A673 (cell line): ENCODE measurements around the gene FAM118B. TPM values are rescaled to one million over a fixed set of nuclear protein-coding genes. Genes with fewer than 3 reads are reported as not detected.

ENCODE experiments used
- BruUV-seq: library from RNA; stranded (reverse); fragments of 400-500 nt; replicated peaks from 2 replicates; lab custom pipeline; 2021; lab: Mats Ljungman, UMichigan
- CTCF ChIA-PET: fragments of 300-600 bp; sonication (Branson Sonifier 250); formaldehyde crosslinking; loops from one replicate; lab custom pipeline; 2022; ENCODE audit warnings: antibody characterized with exemption; lab: Charles Lee
- POLR2A ChIA-PET: fragments of 300-600 bp; sonication (Branson Sonifier 250); formaldehyde crosslinking; loops from one replicate; lab custom pipeline; 2022; ENCODE audit warnings: antibody characterized with exemption; ENCODE audit not compliant: low non-redundant PET; lab: Charles Lee
- DNase-seq: peaks from one replicate; pipeline ENCODE4 v3.0.0-alpha.2; 2015; ENCODE audit warnings: low spot score
- H3K27ac ChIP-seq: fragments of 200-600 bp; sonication (generic); 2 replicates; pipeline ENCODE4 v1.5.1; 2016; ENCODE audit warnings: mixed run types, low read depth, mild to moderate bottlenecking, mixed read lengths, antibody characterized with exemption, low read length; ENCODE audit not compliant: poor library complexity, severe bottlenecking
- H3K27me3 ChIP-seq: fragments of 200-600 bp; sonication (generic); replicated peaks from 2 replicates; pipeline ENCODE4 v1.6.1; 2017; ENCODE audit warnings: mixed run types, low read depth, mild to moderate bottlenecking, mixed read lengths, antibody characterized with exemption, low read length; ENCODE audit not compliant: insufficient read depth, poor library complexity
- H3K36me3 ChIP-seq: fragments of 200-600 bp; sonication (generic); 2 replicates; pipeline ENCODE4 v1.6.1; 2016; ENCODE audit warnings: mixed run types, mild to moderate bottlenecking, mixed read lengths, antibody characterized with exemption, low read length; ENCODE audit not compliant: insufficient read depth, poor library complexity, severe bottlenecking
- H3K4me1 ChIP-seq: fragments of 200-600 bp; sonication (generic); 2 replicates; pipeline ENCODE4 v1.6.1; 2017; ENCODE audit warnings: mixed run types, mild to moderate bottlenecking, mixed read lengths, antibody characterized with exemption, low read length; ENCODE audit not compliant: insufficient read depth, poor library complexity, severe bottlenecking
- H3K4me3 ChIP-seq: fragments of 200-600 bp; sonication (generic); 2 replicates; pipeline ENCODE4 v1.5.1; 2016; ENCODE audit warnings: low read depth, mixed run types, mild to moderate bottlenecking, mixed read lengths, low read length; ENCODE audit not compliant: poor library complexity, severe bottlenecking
- H3K9me3 ChIP-seq: fragments of 200-600 bp; sonication (generic); 2 replicates; pipeline ENCODE4 v1.6.1; 2016; ENCODE audit warnings: mixed run types, low read depth, mild to moderate bottlenecking, mixed read lengths, antibody characterized with exemption, low read length; ENCODE audit not compliant: poor library complexity, severe bottlenecking
- EZH2 ChIP-seq: fragments of 200-600 bp; sonication (generic); IDR thresholded peaks from 2 replicates; pipeline ENCODE4 v1.6.1; 2017; ENCODE audit warnings: borderline replicate concordance, low read depth, mild to moderate bottlenecking, mixed read lengths, antibody characterized with exemption, low read length; ENCODE audit not compliant: poor library complexity, severe bottlenecking
- intact Hi-C: fragments of 100-400 bp; cut with micrococcal nuclease; formaldehyde crosslinking; loops from one replicate; pipeline ENCODE4 v1.10.0; 2022; ENCODE audit not compliant: unreplicated experiment
- total RNA-seq: library from RNA; stranded (reverse); gene quantifications from 2 replicates; pipeline ENCODE4 v1.2.3, GENCODE V29; 2021
- TF ChIP-seq, protein P1 (sequence below): fragments of 300-800, 200-600 bp; sonication (generic); conservative IDR thresholded peaks from 2 replicates; pipeline ENCODE4 v1.5.1; 2017; ENCODE audit warnings: low read depth, mild to moderate bottlenecking, antibody characterized with exemption, low read length, moderate library complexity, mixed read lengths

Gene FAM118B
- total RNA-seq, 1 experiment from 2014 or later: 34.8 TPM

DNA sequence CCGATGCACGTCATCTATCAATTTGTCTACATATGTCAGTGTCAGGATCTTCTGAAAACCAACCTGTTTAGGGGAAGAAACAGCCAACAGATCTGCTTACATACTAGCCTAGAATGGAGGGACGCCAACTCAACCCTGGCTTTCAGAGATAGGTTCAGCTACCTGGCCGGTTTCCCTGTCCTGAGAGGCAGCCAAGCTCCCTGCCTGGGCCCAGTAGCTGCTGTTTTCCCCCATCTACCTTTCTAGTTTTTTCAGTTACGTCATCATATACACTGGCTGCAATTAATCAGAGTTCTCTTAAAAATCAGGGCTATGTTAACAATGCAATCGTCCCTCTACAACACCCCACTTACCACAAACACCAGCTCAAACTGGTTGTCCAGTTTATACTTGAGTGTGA, 56.1 kb downstream of the FAM118B start:
- Histone ChIP-seq H3K36me3 (peaks cover 50% of the 10 kb centered on the region), H3K4me3 (peak overlapping the region; percentile 67), H3K27ac (peak overlapping the region; percentile 82), H3K27me3 (no peaks in the 10 kb centered on the region), H3K4me1 (peaks cover 11% of the 10 kb centered on the region), H3K9me3 (no peaks in the 10 kb centered on the region)
- DNase-seq: no peak
- no TSS peak for BruUV-seq
- no peak for TF ChIP-seq EZH2
- TF ChIP-seq, protein P1, sequence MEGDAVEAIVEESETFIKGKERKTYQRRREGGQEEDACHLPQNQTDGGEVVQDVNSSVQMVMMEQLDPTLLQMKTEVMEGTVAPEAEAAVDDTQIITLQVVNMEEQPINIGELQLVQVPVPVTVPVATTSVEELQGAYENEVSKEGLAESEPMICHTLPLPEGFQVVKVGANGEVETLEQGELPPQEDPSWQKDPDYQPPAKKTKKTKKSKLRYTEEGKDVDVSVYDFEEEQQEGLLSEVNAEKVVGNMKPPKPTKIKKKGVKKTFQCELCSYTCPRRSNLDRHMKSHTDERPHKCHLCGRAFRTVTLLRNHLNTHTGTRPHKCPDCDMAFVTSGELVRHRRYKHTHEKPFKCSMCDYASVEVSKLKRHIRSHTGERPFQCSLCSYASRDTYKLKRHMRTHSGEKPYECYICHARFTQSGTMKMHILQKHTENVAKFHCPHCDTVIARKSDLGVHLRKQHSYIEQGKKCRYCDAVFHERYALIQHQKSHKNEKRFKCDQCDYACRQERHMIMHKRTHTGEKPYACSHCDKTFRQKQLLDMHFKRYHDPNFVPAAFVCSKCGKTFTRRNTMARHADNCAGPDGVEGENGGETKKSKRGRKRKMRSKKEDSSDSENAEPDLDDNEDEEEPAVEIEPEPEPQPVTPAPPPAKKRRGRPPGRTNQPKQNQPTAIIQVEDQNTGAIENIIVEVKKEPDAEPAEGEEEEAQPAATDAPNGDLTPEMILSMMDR: no peak
- intact Hi-C loops: no loop called here
- CTCF ChIA-PET: no interaction called here
- POLR2A ChIA-PET: no interaction called here

DNA sequence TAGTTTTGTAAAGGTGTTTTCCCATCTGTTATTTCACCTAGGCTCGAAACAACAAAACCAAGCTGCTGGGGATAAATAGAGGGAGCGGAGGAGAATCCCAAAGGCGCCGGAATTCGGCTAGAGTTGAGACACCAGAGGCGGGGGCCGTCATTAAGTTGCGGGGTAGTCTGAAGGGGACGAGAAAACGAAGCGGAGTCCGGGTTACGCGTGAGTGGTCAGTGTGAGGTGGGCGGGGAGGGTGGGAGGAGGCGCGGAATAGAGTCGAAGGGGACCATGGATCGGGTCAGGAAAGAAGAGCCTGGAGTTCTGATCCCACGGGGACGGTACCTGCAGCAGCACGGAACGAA, 56.8 kb downstream of the FAM118B start:
- ChIA-PET POLR2A (interaction anchor here (0.5 to 0.6 kb wide), 2 partner anchors 145 to 662 kb away, joined by 5 to 15 read pairs; no protein-coding TSS in a partner anchor), CTCF (no interaction called here)
- intact Hi-C loops: no loop called here
- peak overlapping the region; percentile 82 for H3K27ac ChIP-seq
- TF ChIP-seq EZH2: no peak
- TF ChIP-seq, protein P1: no peak
- H3K4me1 ChIP-seq: peaks cover 11% of the 10 kb centered on the region
- H3K4me3 ChIP-seq: peak overlapping the region; percentile 67
- no TSS peak for BruUV-seq
- H3K9me3 ChIP-seq: no peaks in the 10 kb centered on the region
- H3K27me3 ChIP-seq: no peaks in the 10 kb centered on the region
- DNase-seq: no peak
- peaks cover 50% of the 10 kb centered on the region for H3K36me3 ChIP-seq

GRCh38 chr11:126268708-126269579, 57.4 kb downstream of the FAM118B start, which contains the start of the genes FOXRED1 and SRPRA:
TSS of gene FOXRED1 (plus strand) at chr11:126269154. CDS start at chr11:126269207, 53 bp downstream.
TSS of gene SRPRA (minus strand) at chr11:126268895. CDS start at chr11:126268804, 91 bp downstream.
- H3K27ac ChIP-seq: peak within 1 kb of the TSS; percentile 82
- H3K36me3 ChIP-seq: peaks cover 50% of the 10 kb centered on the region
- H3K4me1 ChIP-seq: peaks cover 11% of the 10 kb centered on the region
- intact Hi-C loops: no loop called here
- ChIA-PET CTCF (no interaction called here), POLR2A (interaction anchor here (0.5 to 0.6 kb wide), 2 partner anchors 145 to 661 kb away, joined by 5 to 15 read pairs; no protein-coding TSS in a partner anchor)
- no peaks in the 10 kb centered on the region for H3K9me3 ChIP-seq
- TSS peak; percentile 80 for BruUV-seq
- TF ChIP-seq, protein P1: no peak
- H3K4me3 ChIP-seq: peak within 1 kb of the TSS; percentile 67
- H3K27me3 ChIP-seq: no peaks in the 10 kb centered on the region
- DNase-seq: peak; percentile 100
